ENCODE results near the gene RNF111. TPM values are rescaled to one million over a fixed set of nuclear protein-coding genes. Genes with fewer than 3 reads are reported as not detected.
"Not testable (repeated sequence)": the region's sequence is repeated elsewhere in the genome, so short reads cannot be mapped to it uniquely, and the experiment has no call there.

The RNF111 gene
- total RNA-seq, 1 donor from 2014 or later: 43.0 TPM

- no peaks in the 10 kb centered on the region for H3K4me1 Mint-ChIP-seq
- H3K27ac Mint-ChIP-seq: no peak overlapping the region
- DNase-seq (ENCODE audit: low spot score in 2 of 2, unreplicated experiment in 2 of 2): no peak
- TF ChIP-seq, protein P1, sequence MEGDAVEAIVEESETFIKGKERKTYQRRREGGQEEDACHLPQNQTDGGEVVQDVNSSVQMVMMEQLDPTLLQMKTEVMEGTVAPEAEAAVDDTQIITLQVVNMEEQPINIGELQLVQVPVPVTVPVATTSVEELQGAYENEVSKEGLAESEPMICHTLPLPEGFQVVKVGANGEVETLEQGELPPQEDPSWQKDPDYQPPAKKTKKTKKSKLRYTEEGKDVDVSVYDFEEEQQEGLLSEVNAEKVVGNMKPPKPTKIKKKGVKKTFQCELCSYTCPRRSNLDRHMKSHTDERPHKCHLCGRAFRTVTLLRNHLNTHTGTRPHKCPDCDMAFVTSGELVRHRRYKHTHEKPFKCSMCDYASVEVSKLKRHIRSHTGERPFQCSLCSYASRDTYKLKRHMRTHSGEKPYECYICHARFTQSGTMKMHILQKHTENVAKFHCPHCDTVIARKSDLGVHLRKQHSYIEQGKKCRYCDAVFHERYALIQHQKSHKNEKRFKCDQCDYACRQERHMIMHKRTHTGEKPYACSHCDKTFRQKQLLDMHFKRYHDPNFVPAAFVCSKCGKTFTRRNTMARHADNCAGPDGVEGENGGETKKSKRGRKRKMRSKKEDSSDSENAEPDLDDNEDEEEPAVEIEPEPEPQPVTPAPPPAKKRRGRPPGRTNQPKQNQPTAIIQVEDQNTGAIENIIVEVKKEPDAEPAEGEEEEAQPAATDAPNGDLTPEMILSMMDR (IDR thresholded peaks at IDR 0.05; ENCODE audit: unreplicated experiment): no peak
- no peak overlapping the region for H3K4me3 Mint-ChIP-seq
- peaks cover 53% of the 10 kb centered on the region for H3K36me3 Mint-ChIP-seq
- no peaks in the 10 kb centered on the region for H3K27me3 Mint-ChIP-seq (ENCODE audit: low read depth)
- H3K9me3 Mint-ChIP-seq: peaks cover 27% of the 10 kb centered on the region
Measured at GRCh38 chr15:59124261-59124660, 136.8 kb downstream of the RNF111 start.

- H3K27ac Mint-ChIP-seq; H3K4me3 Mint-ChIP-seq; H3K4me1 Mint-ChIP-seq; H3K27me3 Mint-ChIP-seq (ENCODE audit: low read depth); DNase-seq (ENCODE audit: low spot score in 2 of 2, unreplicated experiment in 2 of 2): not testable (repeated sequence)
- H3K9me3 Mint-ChIP-seq: peaks cover 38% of the 10 kb centered on the region
- peaks cover 67% of the 10 kb centered on the region for H3K36me3 Mint-ChIP-seq
Measured at GRCh38 chr15:59125683-59126082, 138.2 kb downstream of the RNF111 start.

- not testable (repeated sequence) for H3K27me3 Mint-ChIP-seq (ENCODE audit: low read depth); H3K27ac Mint-ChIP-seq
- H3K36me3 Mint-ChIP-seq: peaks cover 71% of the 10 kb centered on the region
Measured at GRCh38 chr15:59127255-59127654, 139.8 kb downstream of the RNF111 start.

DNA sequence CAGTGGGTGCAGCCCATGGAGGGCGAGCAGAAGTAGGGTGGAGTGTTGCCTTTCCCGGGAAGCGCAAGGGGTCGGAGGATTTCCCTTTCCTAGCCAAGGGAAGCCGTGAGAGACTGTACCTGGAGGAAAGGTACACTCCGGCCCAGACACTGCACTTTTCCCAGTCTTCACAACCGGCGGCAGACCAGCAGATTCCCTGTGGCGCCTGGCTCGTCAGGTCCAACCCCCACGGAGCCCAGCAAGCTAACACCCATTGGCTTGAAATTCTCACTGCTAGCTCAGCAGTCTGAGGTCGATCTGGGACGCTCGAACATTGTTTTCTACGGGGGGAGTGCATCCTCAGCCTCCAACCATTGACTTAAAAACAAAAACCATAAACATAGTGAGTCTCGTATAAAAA, 144.0 kb downstream of the RNF111 start:
- peaks cover 33% of the 10 kb centered on the region for H3K9me3 Mint-ChIP-seq
- no peaks in the 10 kb centered on the region for H3K4me1 Mint-ChIP-seq
- no peaks in the 10 kb centered on the region for H3K27me3 Mint-ChIP-seq (ENCODE audit: low read depth)
- DNase-seq (ENCODE audit: low spot score in 2 of 2, unreplicated experiment in 2 of 2): no peak
- H3K36me3 Mint-ChIP-seq: peaks cover 74% of the 10 kb centered on the region
- TF ChIP-seq, protein P1 (IDR thresholded peaks at IDR 0.05; ENCODE audit: unreplicated experiment): no peak
- no peak overlapping the region for H3K27ac Mint-ChIP-seq
- H3K4me3 Mint-ChIP-seq: no peak overlapping the region

More at GRCh38 chr15:59127255-59127654, 139.8 kb downstream of the RNF111 start:
- peaks cover 38% of the 10 kb centered on the region for H3K9me3 Mint-ChIP-seq
- not testable (repeated sequence) for H3K4me1 Mint-ChIP-seq; DNase-seq (ENCODE audit: low spot score in 2 of 2, unreplicated experiment in 2 of 2); H3K4me3 Mint-ChIP-seq

DNA sequence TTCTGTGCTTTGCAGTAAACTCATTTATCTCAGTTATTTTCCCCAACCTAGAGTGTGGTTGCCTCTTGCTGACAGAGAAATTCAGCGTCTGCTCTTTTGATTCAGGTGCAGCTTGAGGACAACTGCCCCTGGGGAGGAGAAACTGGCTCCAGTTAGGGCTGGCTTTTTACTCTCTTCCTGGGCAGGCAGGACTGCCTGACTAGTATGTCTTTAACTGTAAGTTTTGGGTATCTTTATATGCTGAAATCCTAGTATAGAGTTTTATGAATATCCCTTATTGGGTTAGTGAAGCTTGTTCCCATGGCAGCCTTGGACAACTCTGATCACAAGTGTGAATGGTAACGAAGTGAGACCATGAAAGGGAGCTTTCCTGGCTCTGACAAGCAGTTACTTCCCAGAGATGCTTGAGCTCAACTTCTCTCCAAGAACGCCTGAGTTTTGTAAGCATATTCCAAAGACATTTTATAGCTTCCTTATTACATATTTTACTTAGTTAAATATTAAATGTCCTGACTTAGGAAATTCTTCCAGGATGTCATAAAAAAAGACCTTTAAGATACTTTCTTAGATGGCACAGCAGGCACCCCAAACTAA, 144.6 kb downstream of the RNF111 start:
- Mint-ChIP-seq H3K4me3 (no peak overlapping the region), H3K9me3 (peaks cover 30% of the 10 kb centered on the region), H3K27me3 (ENCODE audit: low read depth) (no peaks in the 10 kb centered on the region), H3K4me1 (no peaks in the 10 kb centered on the region), H3K27ac (no peak overlapping the region), H3K36me3 (peaks cover 68% of the 10 kb centered on the region)
- TF ChIP-seq, protein P1 (IDR thresholded peaks at IDR 0.05; ENCODE audit: unreplicated experiment): no peak
- DNase-seq (ENCODE audit: low spot score in 2 of 2, unreplicated experiment in 2 of 2): no peak

GRCh38 chr15:59133929-59134427, 146.5 kb downstream of the RNF111 start:
- H3K9me3 Mint-ChIP-seq: peaks cover 15% of the 10 kb centered on the region
- H3K4me3 Mint-ChIP-seq: no peak overlapping the region
- TF ChIP-seq, protein P1 (IDR thresholded peaks at IDR 0.05; ENCODE audit: unreplicated experiment): no peak
- H3K4me1 Mint-ChIP-seq: no peaks in the 10 kb centered on the region
- H3K27me3 Mint-ChIP-seq (ENCODE audit: low read depth): no peaks in the 10 kb centered on the region
- no peak overlapping the region for H3K27ac Mint-ChIP-seq
- peaks cover 54% of the 10 kb centered on the region for H3K36me3 Mint-ChIP-seq
- DNase-seq (ENCODE audit: low spot score in 2 of 2, unreplicated experiment in 2 of 2): no peak
